ENCODE measurements around the gene MADD. TPM values are rescaled to one million over a fixed set of nuclear protein-coding genes. Genes with fewer than 3 reads are reported as not detected.

The MADD gene
- total RNA-seq, 1 experiment from 2014 or later = 41.0 TPM

DNA sequence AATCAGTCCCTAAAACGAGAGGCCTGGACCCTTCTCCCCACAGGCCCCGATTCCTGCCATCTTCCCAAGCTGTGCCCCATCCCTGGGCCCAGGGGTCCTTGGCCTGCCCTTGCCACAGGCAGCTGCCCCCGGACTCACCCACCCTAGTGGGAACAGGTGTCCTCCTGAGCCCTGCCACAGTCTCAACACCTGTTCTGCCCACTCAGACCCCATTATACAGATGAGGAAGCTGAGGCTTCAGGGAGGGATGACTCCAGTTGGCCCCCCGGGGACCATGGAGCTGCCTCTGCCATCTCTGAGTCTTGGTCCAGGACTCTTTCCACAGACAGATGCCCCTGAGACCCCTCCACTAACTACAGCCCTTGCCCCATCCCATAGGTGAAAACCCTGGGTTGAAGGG lies 66.7 kb downstream of the MADD start:
- H2BK20ac ChIP-seq (ENCODE audit: low read depth, low read length, poor library complexity, severe bottlenecking) = no peak overlapping the region
- no peaks in the 10 kb centered on the region for H3K79me1 ChIP-seq (ENCODE audit: insufficient read depth, low read depth, low read length, poor library complexity, severe bottlenecking)
- no peak overlapping the region for H3K18ac ChIP-seq (ENCODE audit: insufficient read length, low read depth, low read length)
- H3K9me3 Mint-ChIP-seq = no peaks in the 10 kb centered on the region; a peak in 1 of 5 replicates
- no peak overlapping the region for H2BK120ac ChIP-seq (ENCODE audit: low read depth, low read length, poor library complexity, severe bottlenecking)
- H4K91ac ChIP-seq (ENCODE audit: insufficient read length, low read depth, low read length) = no peak overlapping the region
- no peak overlapping the region for H2BK5ac ChIP-seq (ENCODE audit: insufficient read length, low read length)
- no peaks in the 10 kb centered on the region for H4K20me1 ChIP-seq (ENCODE audit: control insufficient read depth, insufficient read depth, insufficient read length)
- no peaks in the 10 kb centered on the region for H3K4me1 Mint-ChIP-seq
- DNase-seq = no peak
- H3T11ph ChIP-seq (ENCODE audit: low read length) = no peak overlapping the region
- no peak overlapping the region for H2BK12ac ChIP-seq (ENCODE audit: insufficient read length, low read depth, low read length)
- no peak overlapping the region for H4K8ac ChIP-seq (replicated peaks; ENCODE audit: insufficient read length, low read depth, low read length)
- TF ChIP-seq, protein P1, sequence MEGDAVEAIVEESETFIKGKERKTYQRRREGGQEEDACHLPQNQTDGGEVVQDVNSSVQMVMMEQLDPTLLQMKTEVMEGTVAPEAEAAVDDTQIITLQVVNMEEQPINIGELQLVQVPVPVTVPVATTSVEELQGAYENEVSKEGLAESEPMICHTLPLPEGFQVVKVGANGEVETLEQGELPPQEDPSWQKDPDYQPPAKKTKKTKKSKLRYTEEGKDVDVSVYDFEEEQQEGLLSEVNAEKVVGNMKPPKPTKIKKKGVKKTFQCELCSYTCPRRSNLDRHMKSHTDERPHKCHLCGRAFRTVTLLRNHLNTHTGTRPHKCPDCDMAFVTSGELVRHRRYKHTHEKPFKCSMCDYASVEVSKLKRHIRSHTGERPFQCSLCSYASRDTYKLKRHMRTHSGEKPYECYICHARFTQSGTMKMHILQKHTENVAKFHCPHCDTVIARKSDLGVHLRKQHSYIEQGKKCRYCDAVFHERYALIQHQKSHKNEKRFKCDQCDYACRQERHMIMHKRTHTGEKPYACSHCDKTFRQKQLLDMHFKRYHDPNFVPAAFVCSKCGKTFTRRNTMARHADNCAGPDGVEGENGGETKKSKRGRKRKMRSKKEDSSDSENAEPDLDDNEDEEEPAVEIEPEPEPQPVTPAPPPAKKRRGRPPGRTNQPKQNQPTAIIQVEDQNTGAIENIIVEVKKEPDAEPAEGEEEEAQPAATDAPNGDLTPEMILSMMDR (conservative IDR thresholded peaks at IDR 0.05) = no peak
- no peaks in the 10 kb centered on the region for H3K79me2 ChIP-seq (ENCODE audit: insufficient read depth, low read length)
- H3K27me3 Mint-ChIP-seq (ENCODE audit: low read depth) = peaks cover 1% of the 10 kb centered on the region; the same call in 1 of the 2 replicates
- H3K14ac ChIP-seq (ENCODE audit: insufficient read depth, low read length) = no peak overlapping the region
- WGBS (ENCODE audit: extremely low coverage, insufficient read length, low lambda C conversion rate) = no CpG with 5 or more reads among the region's 4 CpGs
- H3K36me3 Mint-ChIP-seq (ENCODE audit: insufficient read depth in 1 of 3, low read depth in 3 of 3) = no peaks in the 10 kb centered on the region; a peak in 1 of 7 replicates
- H3K27ac ChIP-seq (ENCODE audit: insufficient read length, low read depth, low read length) = no peak overlapping the region
- no peak overlapping the region for H3K4ac ChIP-seq (ENCODE audit: low read depth, low read length)
- H3K9ac ChIP-seq (ENCODE audit: extremely low read depth, insufficient read length, low read length) = no peak overlapping the region
- H3K4me2 ChIP-seq (ENCODE audit: insufficient read depth, insufficient read length, low read length) = no peak overlapping the region
- no peaks in the 10 kb centered on the region for H3K27me3 ChIP-seq (ENCODE audit: insufficient read depth, low read length)
- no peaks in the 10 kb centered on the region for H3K23me2 ChIP-seq (ENCODE audit: insufficient read length, low read depth, low read length, poor library complexity, severe bottlenecking)
- H3K27ac Mint-ChIP-seq = no peak overlapping the region
- H3K9me3 ChIP-seq (ENCODE audit: control insufficient read depth, low read depth, low read length) = no peaks in the 10 kb centered on the region
- no peak overlapping the region for H3K4me3 Mint-ChIP-seq
- no peak overlapping the region for H2BK15ac ChIP-seq (ENCODE audit: low read depth, low read length)
- no peak overlapping the region for H3K56ac ChIP-seq (ENCODE audit: insufficient read length, low read depth, low read length)
- no peak overlapping the region for H2AFZ ChIP-seq (ENCODE audit: low read length)
- H2AK5ac ChIP-seq (ENCODE audit: insufficient read length, low read length) = no peak overlapping the region
- no peaks in the 10 kb centered on the region for H3K4me1 ChIP-seq (ENCODE audit: insufficient read depth, low read length)
- no peak overlapping the region for H3K23ac ChIP-seq (ENCODE audit: insufficient read length, low read depth, low read length)
- no peak overlapping the region for H4K5ac ChIP-seq (ENCODE audit: insufficient read length, low read depth, low read length)
